Measurements from ENCODE around the gene GPSM1. TPM values are rescaled to one million over a fixed set of nuclear protein-coding genes. Genes with fewer than 3 reads are reported as not detected.

Gene GPSM1
- total RNA-seq, 2 donors from 2014 or later, result 15.8 to 23.1 TPM

GRCh38 chr9:136358888-136359287, 31.5 kb downstream of the GPSM1 start:
- no peak overlapping the region for H3K4me3 ChIP-seq
- H3K4me1 ChIP-seq, result peaks cover 20% of the 10 kb centered on the region
- H3K27me3 ChIP-seq, result no peaks in the 10 kb centered on the region
- intact Hi-C loops (cut with DNase I), result no loop called here
- H3K27ac ChIP-seq, result no peak overlapping the region
- WGBS, 2 donors, result 45 to 80% methylated on average over 1 to 2 of the region's 2 CpGs
- ATAC-seq, result no peak
- TF ChIP-seq POLR2A (IDR thresholded peaks at IDR 0.05) (no peak), CTCF (IDR thresholded peaks at IDR 0.05) (no peak)
- no peak for DNase-seq
- H3K36me3 ChIP-seq (replicated peaks in 1 of 2; ENCODE audit: insufficient read depth in 1 of 2, low read depth in 2 of 2), result no peaks in the 10 kb centered on the region
- no peaks in the 10 kb centered on the region for H3K9me3 ChIP-seq

GRCh38 chr9:136359774-136360718, 32.7 kb downstream of the GPSM1 start:
- TF ChIP-seq POLR2A (IDR thresholded peaks at IDR 0.05), result no peak
- no peak for TF ChIP-seq CTCF (IDR thresholded peaks at IDR 0.05)
- H3K27me3 ChIP-seq, result no peaks in the 10 kb centered on the region
- H3K4me3 ChIP-seq, result no peak overlapping the region
- no peak overlapping the region for H3K27ac ChIP-seq
- ATAC-seq, result no peak
- H3K4me1 ChIP-seq, result peaks cover 22% of the 10 kb centered on the region
- no peak for DNase-seq
- no peaks in the 10 kb centered on the region for H3K9me3 ChIP-seq
- intact Hi-C loops (cut with DNase I), result no loop called here
- 86 to 88% methylated on average over 19 to 38 of the region's 38 CpGs for WGBS, 2 donors
- no peaks in the 10 kb centered on the region for H3K36me3 ChIP-seq (replicated peaks in 1 of 2; ENCODE audit: insufficient read depth in 1 of 2, low read depth in 2 of 2)

- Histone ChIP-seq H3K4me3 (no peak overlapping the region), H3K27me3 (no peaks in the 10 kb centered on the region), H3K36me3 (replicated peaks in 1 of 2; ENCODE audit: insufficient read depth in 1 of 2, low read depth in 2 of 2) (no peaks in the 10 kb centered on the region), H3K27ac (peak overlapping the region in 1 of 4 donors; percentile 39), H3K9me3 (no peaks in the 10 kb centered on the region), H3K4me1 (peaks cover 22% of the 10 kb centered on the region)
- 81 to 87% methylated on average over 33 to 42 of the region's 43 CpGs for WGBS, 2 donors
- DNase-seq, result no peak
- no peak for TF ChIP-seq POLR2A (IDR thresholded peaks at IDR 0.05)
- TF ChIP-seq CTCF (IDR thresholded peaks at IDR 0.05), result no peak
- intact Hi-C loops (cut with DNase I), result no loop called here
- ATAC-seq, result no peak
These were observed 33.9 kb downstream of the GPSM1 start for GRCh38 chr9:136361047-136361753.

GRCh38 chr9:136361754-136362449, 34.6 kb downstream of the GPSM1 start:
- peaks cover 22% of the 10 kb centered on the region for H3K4me1 ChIP-seq
- WGBS, 2 donors, result 81 to 87% methylated on average over 4 to 26 of the region's 26 CpGs
- peak overlapping the region in 1 of 4 donors; percentile 39 for H3K27ac ChIP-seq
- H3K27me3 ChIP-seq, result no peaks in the 10 kb centered on the region
- TF ChIP-seq CTCF (IDR thresholded peaks at IDR 0.05) (no peak), POLR2A (IDR thresholded peaks at IDR 0.05) (no peak)
- ATAC-seq, result no peak
- H3K9me3 ChIP-seq, result no peaks in the 10 kb centered on the region
- intact Hi-C loops (cut with DNase I), result no loop called here
- no peaks in the 10 kb centered on the region for H3K36me3 ChIP-seq (replicated peaks in 1 of 2; ENCODE audit: insufficient read depth in 1 of 2, low read depth in 2 of 2)
- no peak for DNase-seq
- H3K4me3 ChIP-seq, result no peak overlapping the region
